Uterus (tissue), 2 donors: Measurements from ENCODE around the gene UXS1.

ENCODE experiments used
- CTCF ChIP-seq, 4 experiments: fragments of 200-600 bp in 2 of 4; fragments of 450-650 bp in 2 of 4; sonication (generic) in 2 of 4; IDR thresholded peaks; one replicate each; pipeline ENCODE4 v1.5.1; 2016 to 2019; ENCODE audit warnings: antibody characterized with exemption in 4 of 4, mild to moderate bottlenecking in 2 of 4, moderate library complexity in 1 of 4
- POLR2A ChIP-seq, 2 donors: fragments of 450-650 bp; IDR thresholded peaks; one replicate each; pipeline ENCODE4 v1.6.1; 2016; ENCODE audit warnings: antibody characterized with exemption in 2 of 2, mild to moderate bottlenecking in 1 of 2, moderate library complexity in 1 of 2

GRCh38 chr2:106165029-106165428 is 29.1 kb downstream of the UXS1 start:
- no peak for TF ChIP-seq POLR2A (IDR thresholded peaks at IDR 0.05)
- TF ChIP-seq CTCF (IDR thresholded peaks at IDR 0.05): no peak
